ENCODE results near the gene NECTIN1. TPM values are rescaled to one million over a fixed set of nuclear protein-coding genes. Genes with fewer than 3 reads are reported as not detected.

NECTIN1 gene
- total RNA-seq, 1 donor from 2014 or later: 62.9 TPM

GRCh38 chr11:119712459-119713358, 16.3 kb downstream of the NECTIN1 start:
- peak overlapping the region; percentile 78 for H3K27ac Mint-ChIP-seq
- H3K9me3 Mint-ChIP-seq: no peaks in the 10 kb centered on the region
- no peaks in the 10 kb centered on the region for H3K27me3 Mint-ChIP-seq
- H3K4me3 Mint-ChIP-seq: peak overlapping the region; percentile 47
- no peak for DNase-seq (ENCODE audit: extremely low spot score, unreplicated experiment)
- no peak for TF ChIP-seq CTCF (conservative IDR thresholded peaks at IDR 0.05)
- peaks cover 73% of the 10 kb centered on the region for H3K4me1 Mint-ChIP-seq (ENCODE audit: unreplicated experiment)
- H3K36me3 Mint-ChIP-seq: no peaks in the 10 kb centered on the region

- Mint-ChIP-seq H3K4me1 (ENCODE audit: unreplicated experiment) (peaks cover 73% of the 10 kb centered on the region), H3K9me3 (no peaks in the 10 kb centered on the region), H3K4me3 (no peak overlapping the region), H3K27ac (peak overlapping the region; percentile 78), H3K27me3 (no peaks in the 10 kb centered on the region), H3K36me3 (no peaks in the 10 kb centered on the region)
- no peak for TF ChIP-seq CTCF (conservative IDR thresholded peaks at IDR 0.05)
- no peak for DNase-seq (ENCODE audit: extremely low spot score, unreplicated experiment)
Measured at GRCh38 chr11:119712006-119712405, 17.0 kb downstream of the NECTIN1 start.

- Mint-ChIP-seq H3K9me3 (no peaks in the 10 kb centered on the region), H3K27me3 (no peaks in the 10 kb centered on the region), H3K4me3 (no peak overlapping the region), H3K27ac (no peak overlapping the region), H3K36me3 (no peaks in the 10 kb centered on the region), H3K4me1 (ENCODE audit: unreplicated experiment) (peaks cover 69% of the 10 kb centered on the region)
- no peak for TF ChIP-seq CTCF (conservative IDR thresholded peaks at IDR 0.05)
- DNase-seq (ENCODE audit: extremely low spot score, unreplicated experiment): no peak
Measured at GRCh38 chr11:119711476-119711875, 17.5 kb downstream of the NECTIN1 start.

GRCh38 chr11:119710417-119710816, 18.6 kb downstream of the NECTIN1 start:
- no peak for DNase-seq (ENCODE audit: extremely low spot score, unreplicated experiment)
- TF ChIP-seq CTCF (conservative IDR thresholded peaks at IDR 0.05): no peak
- Mint-ChIP-seq H3K4me1 (ENCODE audit: unreplicated experiment) (peaks cover 74% of the 10 kb centered on the region), H3K27ac (peak overlapping the region; percentile 64), H3K27me3 (no peaks in the 10 kb centered on the region), H3K4me3 (no peak overlapping the region), H3K36me3 (peaks cover 3% of the 10 kb centered on the region), H3K9me3 (no peaks in the 10 kb centered on the region)

- peak overlapping the region; percentile 72 for H3K4me3 Mint-ChIP-seq
- DNase-seq (ENCODE audit: extremely low spot score, unreplicated experiment): no peak
- no peaks in the 10 kb centered on the region for H3K27me3 Mint-ChIP-seq
- peaks cover 3% of the 10 kb centered on the region for H3K36me3 Mint-ChIP-seq
- peak overlapping the region; percentile 64 for H3K27ac Mint-ChIP-seq
- no peak for TF ChIP-seq CTCF (conservative IDR thresholded peaks at IDR 0.05)
- no peaks in the 10 kb centered on the region for H3K9me3 Mint-ChIP-seq
- peaks cover 78% of the 10 kb centered on the region for H3K4me1 Mint-ChIP-seq (ENCODE audit: unreplicated experiment)
Measured at GRCh38 chr11:119709638-119710346, 19.2 kb downstream of the NECTIN1 start.

Measured in type B pancreatic cell (in vitro differentiated cells).